KMS-11 (cell line): ENCODE data around the gene AKAP13.
"Not testable (repeated sequence)": the region's sequence is repeated elsewhere in the genome, so short reads cannot be mapped to it uniquely, and the experiment has no call there.

Source experiments
- H2AFZ ChIP-seq: fragments of 200-600 bp; sonication (generic); 2 replicates; pipeline ENCODE4 v1.6.1; 2016; ENCODE audit warnings: antibody characterized with exemption, mixed run types, low read depth
- H3K27ac ChIP-seq: fragments of 200-600 bp; sonication (generic); 2 replicates; pipeline ENCODE4 v1.6.1; 2016; ENCODE audit warnings: mild to moderate bottlenecking, mixed run types
- H3K27me3 ChIP-seq: fragments of 200-600 bp; sonication (generic); 2 replicates; pipeline ENCODE4 v1.6.1; 2017; ENCODE audit warnings: mild to moderate bottlenecking, low read depth, mixed run types, moderate library complexity; ENCODE audit not compliant: insufficient read depth
- H3K36me3 ChIP-seq: fragments of 200-600 bp; sonication (generic); 2 replicates; pipeline ENCODE4 v1.6.1; 2017; ENCODE audit warnings: mild to moderate bottlenecking, mixed run types; ENCODE audit not compliant: insufficient read depth
- H3K4me1 ChIP-seq: fragments of 200-600 bp; sonication (generic); 2 replicates; pipeline ENCODE4 v1.6.1; 2016; ENCODE audit warnings: mild to moderate bottlenecking, low read depth, mixed run types; ENCODE audit not compliant: poor library complexity, severe bottlenecking
- H3K4me2 ChIP-seq: fragments of 200-600 bp; sonication (generic); 2 replicates; pipeline ENCODE4 v1.7.0; 2016; ENCODE audit warnings: mild to moderate bottlenecking, mixed run types
- H3K4me3 ChIP-seq: fragments of 200-600 bp; sonication (generic); IDR thresholded peaks from 2 replicates; pipeline ENCODE4 v1.6.1; 2017; ENCODE audit warnings: low read depth, low read length, mixed read lengths; ENCODE audit not compliant: insufficient read depth
- H3K79me2 ChIP-seq: fragments of 200-600 bp; sonication (generic); 2 replicates; pipeline ENCODE4 v1.6.1; 2016; ENCODE audit warnings: low read depth, mixed run types; ENCODE audit not compliant: insufficient read depth
- H3K9ac ChIP-seq: fragments of 200-600 bp; sonication (generic); 2 replicates; pipeline ENCODE4 v1.6.1; 2016; ENCODE audit warnings: mild to moderate bottlenecking, mixed run types
- H4K20me1 ChIP-seq: fragments of 200-600 bp; sonication (generic); 2 replicates; pipeline ENCODE4 v1.6.1; 2016; ENCODE audit warnings: mild to moderate bottlenecking, mixed run types; ENCODE audit not compliant: insufficient read depth
- TF ChIP-seq, protein P1 (sequence below): fragments of 200-600 bp; sonication (generic); conservative IDR thresholded peaks from 2 replicates; pipeline ENCODE4 v1.6.1; 2017; ENCODE audit warnings: low read depth, mild to moderate bottlenecking, antibody characterized with exemption, low read length, moderate library complexity, mixed read lengths

AKAP13 gene

DNA sequence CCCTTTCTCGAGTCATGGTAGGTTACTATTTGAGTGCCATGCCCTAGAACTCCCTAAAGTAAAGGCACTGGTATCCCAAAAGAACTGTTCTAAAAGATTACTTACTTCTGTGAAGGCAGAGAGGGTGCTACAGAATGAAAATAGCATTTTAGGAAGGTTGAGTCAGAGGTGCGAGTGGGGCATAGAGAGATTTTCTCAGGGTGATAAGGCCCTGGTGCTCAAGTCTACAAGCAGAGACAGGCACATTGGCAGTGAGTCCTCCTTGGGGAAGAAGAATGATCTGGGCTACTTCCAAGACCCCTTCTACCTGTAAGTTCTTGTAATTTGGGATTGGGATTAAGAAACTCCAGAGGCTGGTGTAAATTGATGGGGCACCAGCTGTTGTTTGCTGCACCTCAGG, 96.7 kb downstream of the AKAP13 start:
- Histone ChIP-seq H3K4me3 (no peak overlapping the region), H4K20me1 (no peaks in the 10 kb centered on the region), H3K9ac (no peak overlapping the region), H2AFZ (no peak overlapping the region), H3K27ac (no peak overlapping the region), H3K36me3 (no peaks in the 10 kb centered on the region), H3K79me2 (no peaks in the 10 kb centered on the region), H3K4me2 (no peak overlapping the region), H3K27me3 (no peaks in the 10 kb centered on the region), H3K4me1 (peaks cover 3% of the 10 kb centered on the region)
- TF ChIP-seq, protein P1, sequence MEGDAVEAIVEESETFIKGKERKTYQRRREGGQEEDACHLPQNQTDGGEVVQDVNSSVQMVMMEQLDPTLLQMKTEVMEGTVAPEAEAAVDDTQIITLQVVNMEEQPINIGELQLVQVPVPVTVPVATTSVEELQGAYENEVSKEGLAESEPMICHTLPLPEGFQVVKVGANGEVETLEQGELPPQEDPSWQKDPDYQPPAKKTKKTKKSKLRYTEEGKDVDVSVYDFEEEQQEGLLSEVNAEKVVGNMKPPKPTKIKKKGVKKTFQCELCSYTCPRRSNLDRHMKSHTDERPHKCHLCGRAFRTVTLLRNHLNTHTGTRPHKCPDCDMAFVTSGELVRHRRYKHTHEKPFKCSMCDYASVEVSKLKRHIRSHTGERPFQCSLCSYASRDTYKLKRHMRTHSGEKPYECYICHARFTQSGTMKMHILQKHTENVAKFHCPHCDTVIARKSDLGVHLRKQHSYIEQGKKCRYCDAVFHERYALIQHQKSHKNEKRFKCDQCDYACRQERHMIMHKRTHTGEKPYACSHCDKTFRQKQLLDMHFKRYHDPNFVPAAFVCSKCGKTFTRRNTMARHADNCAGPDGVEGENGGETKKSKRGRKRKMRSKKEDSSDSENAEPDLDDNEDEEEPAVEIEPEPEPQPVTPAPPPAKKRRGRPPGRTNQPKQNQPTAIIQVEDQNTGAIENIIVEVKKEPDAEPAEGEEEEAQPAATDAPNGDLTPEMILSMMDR = no peak

DNA sequence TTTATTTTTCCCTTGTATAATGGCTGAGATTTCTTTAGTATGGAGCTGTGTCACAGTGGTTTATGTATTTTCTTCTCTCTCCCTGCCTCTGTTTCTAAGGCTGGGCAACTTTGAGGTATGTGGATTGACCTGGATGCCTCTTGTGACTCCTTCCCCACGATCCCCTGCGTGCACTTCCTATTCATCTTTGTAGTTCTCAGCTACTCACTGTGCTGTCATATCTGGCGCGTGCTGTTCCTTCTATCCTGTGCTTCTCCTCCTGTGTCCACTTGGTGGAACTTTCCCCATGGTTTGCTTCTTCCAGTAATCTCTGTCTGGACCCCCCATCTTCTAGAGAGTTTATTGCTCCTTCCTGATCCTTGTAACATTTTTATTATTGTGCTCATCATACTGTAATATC, 97.3 kb downstream of the AKAP13 start:
- no peaks in the 10 kb centered on the region for H4K20me1 ChIP-seq
- no peaks in the 10 kb centered on the region for H3K27me3 ChIP-seq
- no peaks in the 10 kb centered on the region for H3K36me3 ChIP-seq
- no peak overlapping the region for H3K9ac ChIP-seq
- H3K4me1 ChIP-seq = peaks cover 3% of the 10 kb centered on the region
- H2AFZ ChIP-seq = no peak overlapping the region
- no peak overlapping the region for H3K4me3 ChIP-seq
- no peak overlapping the region for H3K4me2 ChIP-seq
- no peak overlapping the region for H3K27ac ChIP-seq
- H3K79me2 ChIP-seq = no peaks in the 10 kb centered on the region
- TF ChIP-seq, protein P1 = no peak

DNA sequence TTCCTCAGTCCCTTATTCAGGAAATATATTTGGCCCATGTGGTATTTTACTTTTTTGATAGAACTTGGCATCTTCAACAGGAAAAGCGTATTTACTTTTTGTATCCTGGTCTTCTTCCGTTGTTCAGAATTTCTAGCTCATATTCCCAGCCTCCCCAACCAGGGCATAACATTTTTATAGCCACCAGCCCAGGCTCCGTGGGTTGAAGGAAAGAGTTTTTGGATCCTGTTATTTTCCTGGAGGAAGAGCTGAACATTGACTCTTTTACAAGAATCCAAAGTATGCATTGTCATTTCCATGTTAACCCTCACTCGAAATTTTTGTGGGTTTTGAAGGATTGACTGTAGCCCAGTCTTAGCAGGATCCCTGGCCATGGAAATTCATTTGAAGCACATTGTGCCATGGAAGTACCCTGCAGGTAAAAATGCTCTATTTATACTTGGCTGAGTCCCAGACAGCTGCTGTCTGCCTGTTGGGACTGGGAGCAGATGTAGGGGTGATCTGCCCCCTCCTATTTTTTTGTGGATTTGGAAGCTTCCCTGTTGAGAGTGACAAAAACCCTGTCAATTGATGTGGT, 98.8 kb downstream of the AKAP13 start:
- Histone ChIP-seq H2AFZ (no peak overlapping the region), H3K4me3 (no peak overlapping the region), H3K4me1 (peaks cover 3% of the 10 kb centered on the region), H3K27me3 (no peaks in the 10 kb centered on the region), H3K27ac (no peak overlapping the region), H4K20me1 (no peaks in the 10 kb centered on the region), H3K4me2 (no peak overlapping the region), H3K79me2 (no peaks in the 10 kb centered on the region), H3K9ac (no peak overlapping the region), H3K36me3 (no peaks in the 10 kb centered on the region)
- TF ChIP-seq, protein P1 = no peak

DNA sequence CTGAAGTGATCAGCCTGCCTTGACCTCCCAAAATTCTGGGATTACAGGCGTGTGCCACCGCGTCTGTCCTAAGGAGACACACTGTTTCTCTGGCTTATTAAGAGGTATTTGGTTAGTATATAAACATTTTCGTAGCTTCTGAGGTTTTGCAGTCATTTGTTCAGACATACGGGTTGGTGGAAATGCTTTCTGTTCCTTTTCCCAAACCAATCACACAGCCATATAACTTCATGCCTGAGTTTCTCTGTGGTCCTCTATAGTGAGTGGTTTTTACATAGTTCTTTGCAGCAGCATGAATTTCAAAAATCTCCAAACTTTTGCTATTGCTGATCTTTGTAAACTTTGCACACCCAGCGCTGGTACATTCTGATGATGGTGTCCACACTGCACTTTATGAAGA, 100.5 kb downstream of the AKAP13 start:
- no peaks in the 10 kb centered on the region for H3K27me3 ChIP-seq
- H3K4me3 ChIP-seq = no peak overlapping the region

DNA sequence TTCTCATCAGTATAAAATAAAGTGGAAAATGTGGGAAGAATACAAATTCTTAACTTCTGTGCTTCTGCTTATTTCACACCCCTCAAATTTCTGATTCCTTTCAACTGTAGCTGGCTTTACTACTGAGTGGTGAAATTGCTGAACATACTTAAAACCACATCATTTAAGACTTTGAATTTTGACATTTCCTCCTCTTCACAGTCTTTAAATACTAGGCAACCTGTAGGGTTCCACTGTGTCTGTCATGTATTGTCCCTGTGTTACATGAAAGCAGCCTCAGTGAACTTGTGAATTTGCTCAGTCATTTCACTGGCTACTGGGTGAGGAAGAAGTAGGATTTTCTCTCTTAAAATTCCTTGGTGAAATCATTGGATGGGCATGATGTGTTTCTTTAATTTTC, 101.1 kb downstream of the AKAP13 start:
- not testable (repeated sequence) for H3K4me1 ChIP-seq, H4K20me1 ChIP-seq, H3K4me3 ChIP-seq, H3K4me2 ChIP-seq, H3K27me3 ChIP-seq, H3K36me3 ChIP-seq, H2AFZ ChIP-seq, H3K9ac ChIP-seq, H3K27ac ChIP-seq, H3K79me2 ChIP-seq

More for the DNA sequence above, 100.5 kb downstream of the AKAP13 start:
- H3K36me3 ChIP-seq = no peaks in the 10 kb centered on the region
- no peak overlapping the region for H2AFZ ChIP-seq
- no peak overlapping the region for H3K27ac ChIP-seq
- no peaks in the 10 kb centered on the region for H3K79me2 ChIP-seq
- no peak overlapping the region for H3K4me2 ChIP-seq
- no peaks in the 10 kb centered on the region for H4K20me1 ChIP-seq
- H3K4me1 ChIP-seq = peaks cover 3% of the 10 kb centered on the region
- TF ChIP-seq, protein P1 = no peak
- no peak overlapping the region for H3K9ac ChIP-seq
